ENCODE measurements around the gene MBOAT7.

DNA sequence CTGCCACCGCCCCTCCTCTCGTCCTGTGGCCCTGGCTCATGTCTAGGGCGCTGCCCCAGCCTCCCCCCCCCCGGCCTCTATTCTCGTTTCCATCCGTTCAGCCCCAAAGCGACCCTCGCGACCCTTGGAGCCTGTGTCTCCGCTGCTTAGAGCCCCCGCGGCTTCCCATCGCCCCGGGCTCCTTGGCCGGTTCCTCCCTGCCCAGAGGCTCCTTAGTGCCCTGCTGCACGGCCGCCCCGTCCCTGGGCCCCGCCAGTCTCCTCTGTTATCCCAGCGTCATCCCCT, 61.0 kb downstream of the MBOAT7 start:
- TF ChIP-seq, protein P1, sequence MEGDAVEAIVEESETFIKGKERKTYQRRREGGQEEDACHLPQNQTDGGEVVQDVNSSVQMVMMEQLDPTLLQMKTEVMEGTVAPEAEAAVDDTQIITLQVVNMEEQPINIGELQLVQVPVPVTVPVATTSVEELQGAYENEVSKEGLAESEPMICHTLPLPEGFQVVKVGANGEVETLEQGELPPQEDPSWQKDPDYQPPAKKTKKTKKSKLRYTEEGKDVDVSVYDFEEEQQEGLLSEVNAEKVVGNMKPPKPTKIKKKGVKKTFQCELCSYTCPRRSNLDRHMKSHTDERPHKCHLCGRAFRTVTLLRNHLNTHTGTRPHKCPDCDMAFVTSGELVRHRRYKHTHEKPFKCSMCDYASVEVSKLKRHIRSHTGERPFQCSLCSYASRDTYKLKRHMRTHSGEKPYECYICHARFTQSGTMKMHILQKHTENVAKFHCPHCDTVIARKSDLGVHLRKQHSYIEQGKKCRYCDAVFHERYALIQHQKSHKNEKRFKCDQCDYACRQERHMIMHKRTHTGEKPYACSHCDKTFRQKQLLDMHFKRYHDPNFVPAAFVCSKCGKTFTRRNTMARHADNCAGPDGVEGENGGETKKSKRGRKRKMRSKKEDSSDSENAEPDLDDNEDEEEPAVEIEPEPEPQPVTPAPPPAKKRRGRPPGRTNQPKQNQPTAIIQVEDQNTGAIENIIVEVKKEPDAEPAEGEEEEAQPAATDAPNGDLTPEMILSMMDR (IDR thresholded peaks at IDR 0.05): no peak
- TF ChIP-seq, protein P2, sequence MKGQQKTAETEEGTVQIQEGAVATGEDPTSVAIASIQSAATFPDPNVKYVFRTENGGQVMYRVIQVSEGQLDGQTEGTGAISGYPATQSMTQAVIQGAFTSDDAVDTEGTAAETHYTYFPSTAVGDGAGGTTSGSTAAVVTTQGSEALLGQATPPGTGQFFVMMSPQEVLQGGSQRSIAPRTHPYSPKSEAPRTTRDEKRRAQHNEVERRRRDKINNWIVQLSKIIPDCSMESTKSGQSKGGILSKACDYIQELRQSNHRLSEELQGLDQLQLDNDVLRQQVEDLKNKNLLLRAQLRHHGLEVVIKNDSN (CRISPR knock-in tag; IDR thresholded peaks at IDR 0.05): no peak
- TF ChIP-seq, protein P3, sequence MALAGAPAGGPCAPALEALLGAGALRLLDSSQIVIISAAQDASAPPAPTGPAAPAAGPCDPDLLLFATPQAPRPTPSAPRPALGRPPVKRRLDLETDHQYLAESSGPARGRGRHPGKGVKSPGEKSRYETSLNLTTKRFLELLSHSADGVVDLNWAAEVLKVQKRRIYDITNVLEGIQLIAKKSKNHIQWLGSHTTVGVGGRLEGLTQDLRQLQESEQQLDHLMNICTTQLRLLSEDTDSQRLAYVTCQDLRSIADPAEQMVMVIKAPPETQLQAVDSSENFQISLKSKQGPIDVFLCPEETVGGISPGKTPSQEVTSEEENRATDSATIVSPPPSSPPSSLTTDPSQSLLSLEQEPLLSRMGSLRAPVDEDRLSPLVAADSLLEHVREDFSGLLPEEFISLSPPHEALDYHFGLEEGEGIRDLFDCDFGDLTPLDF (CRISPR knock-in tag; IDR thresholded peaks at IDR 0.05): no peak
- TF ChIP-seq, protein P4, sequence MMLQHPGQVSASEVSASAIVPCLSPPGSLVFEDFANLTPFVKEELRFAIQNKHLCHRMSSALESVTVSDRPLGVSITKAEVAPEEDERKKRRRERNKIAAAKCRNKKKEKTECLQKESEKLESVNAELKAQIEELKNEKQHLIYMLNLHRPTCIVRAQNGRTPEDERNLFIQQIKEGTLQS (CRISPR knock-in tag; conservative IDR thresholded peaks at IDR 0.05): no peak
- TF ChIP-seq ZNF423 (CRISPR knock-in tag; IDR thresholded peaks at IDR 0.05) (no peak), ZNF317 (CRISPR knock-in tag; IDR thresholded peaks at IDR 0.05; ENCODE audit: borderline replicate concordance, low read depth) (no peak), CBFB (CRISPR knock-in tag; IDR thresholded peaks at IDR 0.05; ENCODE audit: low read depth) (no peak), ZNF263 (CRISPR knock-in tag; IDR thresholded peaks at IDR 0.05; ENCODE audit: low read depth) (no peak), GABPB1 (CRISPR knock-in tag; IDR thresholded peaks at IDR 0.05) (no peak), RELA (CRISPR knock-in tag; IDR thresholded peaks at IDR 0.05; ENCODE audit: borderline replicate concordance) (no peak)
- TF ChIP-seq, protein P5, sequence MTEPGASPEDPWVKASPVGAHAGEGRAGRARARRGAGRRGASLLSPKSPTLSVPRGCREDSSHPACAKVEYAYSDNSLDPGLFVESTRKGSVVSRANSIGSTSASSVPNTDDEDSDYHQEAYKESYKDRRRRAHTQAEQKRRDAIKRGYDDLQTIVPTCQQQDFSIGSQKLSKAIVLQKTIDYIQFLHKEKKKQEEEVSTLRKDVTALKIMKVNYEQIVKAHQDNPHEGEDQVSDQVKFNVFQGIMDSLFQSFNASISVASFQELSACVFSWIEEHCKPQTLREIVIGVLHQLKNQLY (CRISPR knock-in tag; IDR thresholded peaks at IDR 0.05): no peak

Measured in WTC11 (cell line).